Neural cell (in vitro differentiated cells): ENCODE measurements around the gene TMEM63B.

Experiments
- CTCF ChIP-seq: fragments of 450-650 bp; IDR thresholded peaks from 2 replicates; pipeline ENCODE4 v1.5.1; 2014; ENCODE audit warnings: antibody characterized with exemption, mild to moderate bottlenecking, moderate library complexity; ENCODE audit not compliant: poor library complexity, severe bottlenecking
- EP300 ChIP-seq: fragments of 450-650 bp; conservative IDR thresholded peaks from 2 replicates; pipeline ENCODE4 v1.6.1; 2014; ENCODE audit warnings: antibody characterized with exemption, mild to moderate bottlenecking, moderate library complexity; ENCODE audit not compliant: poor library complexity, severe bottlenecking
- MXI1 ChIP-seq: fragments of 450-650 bp; conservative IDR thresholded peaks from 2 replicates; pipeline ENCODE4 v1.6.1; 2014; ENCODE audit warnings: antibody characterized with exemption, mild to moderate bottlenecking; ENCODE audit not compliant: poor library complexity, severe bottlenecking
- POLR2AphosphoS5 ChIP-seq: IDR thresholded peaks from 2 replicates; pipeline ENCODE4 v1.6.1; 2012
- RAD21 ChIP-seq: fragments of 450-650 bp; conservative IDR thresholded peaks from 2 replicates; pipeline ENCODE4 v1.6.1; 2014; ENCODE audit warnings: antibody characterized with exemption, mild to moderate bottlenecking, moderate library complexity
- REST ChIP-seq: IDR thresholded peaks from 2 replicates; pipeline ENCODE4 v1.6.1; 2012; ENCODE audit warnings: borderline replicate concordance

DNA sequence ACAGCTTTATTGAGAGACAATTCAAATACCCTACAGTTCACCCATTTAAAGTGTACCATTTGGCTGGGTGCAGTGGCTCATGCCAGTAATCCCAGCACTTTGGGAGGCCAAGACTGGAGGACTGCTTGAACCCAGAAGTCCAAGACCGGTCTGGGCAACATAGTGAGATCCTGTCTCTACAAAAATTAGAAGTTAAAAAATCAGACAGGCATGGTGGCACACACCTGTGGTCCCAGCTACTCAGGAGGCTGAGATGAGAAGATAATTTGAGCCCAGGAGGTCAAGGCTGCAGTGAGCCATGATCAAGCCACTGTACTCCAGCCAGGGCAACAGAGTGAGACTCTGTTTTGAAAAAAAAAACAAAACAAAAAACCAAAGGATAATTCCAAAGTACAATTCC is 40.2 kb downstream of the TMEM63B start:
- TF ChIP-seq MXI1 (no peak), REST (no peak), CTCF (no peak), EP300 (no peak), POLR2AphosphoS5 (no peak), RAD21 (no peak)
